ENCODE results near the gene NEIL1.
"Not testable (repeated sequence)": the region's sequence is repeated elsewhere in the genome, so short reads cannot be mapped to it uniquely, and the experiment has no call there.

The NEIL1 gene

GRCh38 chr15:75358771-75359536, 12.1 kb downstream of the NEIL1 start:
- DNase-seq = no peak

- no peak for DNase-seq
Measured at GRCh38 chr15:75359537-75360250, 12.9 kb downstream of the NEIL1 start.

GRCh38 chr15:75360391-75360790, 13.6 kb downstream of the NEIL1 start:
- no peak for DNase-seq

DNA sequence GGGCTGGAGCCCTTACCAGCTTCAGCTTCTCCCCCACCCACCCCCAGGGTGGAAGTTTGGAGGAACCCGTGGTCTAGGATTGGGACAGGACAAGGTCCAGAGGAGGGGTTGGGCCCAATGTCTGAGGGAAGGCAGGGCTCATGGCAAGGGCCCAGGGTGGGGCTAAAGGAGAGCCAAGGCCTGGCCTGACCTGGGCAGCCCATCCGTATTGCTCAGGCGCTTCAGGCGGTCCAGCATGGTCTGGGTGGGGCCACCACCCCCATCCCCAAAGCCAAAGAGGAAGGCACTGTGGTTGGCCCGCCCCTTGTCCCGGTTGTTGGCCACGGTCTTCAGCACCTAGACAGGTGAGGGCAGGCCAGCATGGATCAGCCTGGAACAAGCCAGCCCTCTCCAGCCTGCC, 14.0 kb downstream of the NEIL1 start:
- DNase-seq = no peak

DNA sequence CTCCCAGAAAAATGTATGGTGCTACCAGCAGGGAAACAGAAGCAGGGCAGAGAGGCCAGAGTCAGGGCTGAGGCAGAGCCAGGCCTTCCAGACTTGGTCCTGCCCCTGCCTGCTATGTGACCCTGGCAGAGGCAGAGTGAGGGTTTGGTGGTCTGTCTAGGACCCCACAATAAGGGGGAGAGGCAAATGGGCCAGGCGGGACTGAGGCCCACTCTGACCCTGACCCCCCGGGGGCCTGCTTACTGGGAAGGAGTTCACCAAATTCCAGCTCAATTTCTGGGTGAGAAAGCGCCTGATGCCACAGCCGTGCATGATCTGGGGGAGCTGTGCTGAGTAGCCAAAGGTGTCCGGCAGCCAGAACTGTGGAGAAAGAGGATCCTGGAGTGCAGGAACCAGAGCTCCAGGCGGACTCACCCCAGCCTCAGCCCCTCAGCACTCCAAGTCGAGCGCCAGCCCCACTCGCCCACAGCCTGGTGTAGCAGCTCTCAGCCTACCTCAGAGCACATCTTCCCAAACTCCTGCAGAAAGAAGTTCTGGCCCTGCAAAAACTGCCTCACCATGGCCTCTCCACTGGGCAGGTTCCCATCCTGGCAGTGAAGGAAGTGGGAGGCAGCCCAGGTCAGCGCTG, 14.6 kb downstream of the NEIL1 start:
- no peak for DNase-seq

- no peak for DNase-seq
Measured at GRCh38 chr15:75361989-75362641, 15.3 kb downstream of the NEIL1 start.

DNA sequence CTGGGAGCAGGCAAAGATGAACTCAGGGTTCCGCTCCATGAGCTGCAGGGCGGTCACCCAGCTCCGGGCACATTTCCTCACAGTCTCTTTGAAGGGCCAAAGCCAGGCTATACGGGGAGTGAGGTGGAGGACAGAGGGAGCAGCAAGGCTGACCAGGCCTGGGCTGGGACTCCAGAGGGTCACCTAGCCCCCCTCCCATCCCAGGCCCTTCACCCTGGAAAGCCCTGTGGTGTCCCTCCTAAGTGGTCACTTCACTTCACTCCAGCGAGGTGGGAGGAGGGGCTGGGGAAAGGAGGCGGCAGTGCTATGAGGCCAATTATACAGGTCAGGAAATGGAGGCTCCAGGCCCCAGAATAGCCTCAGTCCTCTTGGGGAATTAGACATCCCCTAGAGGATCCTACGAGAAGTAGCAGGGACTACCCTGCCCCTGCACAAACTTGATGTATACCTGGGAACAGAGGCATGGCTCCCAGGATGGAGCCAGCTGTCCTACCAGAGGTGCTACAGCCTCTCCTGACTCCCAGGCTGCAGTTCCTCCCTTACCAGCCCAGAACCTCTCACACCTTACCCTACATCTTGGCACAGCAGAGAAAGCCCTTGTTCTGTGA, 15.9 kb downstream of the NEIL1 start:
- DNase-seq = no peak

GRCh38 chr15:75363786-75364185, 16.9 kb downstream of the NEIL1 start:
- DNase-seq = no peak

DNA sequence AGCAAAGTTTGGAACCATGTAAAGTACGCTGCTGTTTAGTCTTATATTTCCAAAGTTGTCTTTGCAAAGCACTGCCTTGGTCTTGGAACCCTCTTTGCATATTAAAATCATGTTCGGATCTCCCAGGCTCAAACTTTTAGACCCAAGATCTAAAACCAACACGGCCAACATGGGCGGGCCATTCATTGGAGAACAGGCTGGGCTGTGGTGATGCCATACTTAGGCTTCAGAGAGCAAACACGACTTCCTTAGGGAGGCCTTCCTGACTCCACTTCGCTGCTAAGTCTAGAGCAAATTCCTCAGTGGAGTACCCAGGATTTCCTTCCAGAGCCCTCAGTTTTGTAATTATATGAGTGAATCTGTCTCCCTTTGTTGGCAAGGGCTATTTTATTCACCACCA, 18.0 kb downstream of the NEIL1 start:
- no peak for DNase-seq

DNA sequence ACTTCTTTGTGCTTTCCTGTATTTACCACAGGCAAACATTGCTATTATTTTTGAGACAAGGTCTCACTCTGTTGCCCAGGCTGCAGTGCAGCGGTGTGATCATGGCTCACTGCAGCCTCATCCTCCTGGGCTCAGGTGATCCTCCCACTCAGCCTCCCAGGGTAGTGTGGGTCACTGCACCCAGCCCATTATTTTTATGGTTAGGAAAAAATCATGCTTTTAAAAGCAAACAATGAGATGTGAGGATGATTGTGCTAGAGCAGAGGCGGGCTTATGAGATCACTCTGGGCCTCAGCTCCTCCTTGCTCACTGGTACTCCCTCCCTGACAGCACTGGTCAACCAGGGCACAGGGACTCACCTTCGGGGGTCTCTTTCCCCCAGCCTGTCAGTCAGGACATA, 19.3 kb downstream of the NEIL1 start:
- no peak for DNase-seq

DNA sequence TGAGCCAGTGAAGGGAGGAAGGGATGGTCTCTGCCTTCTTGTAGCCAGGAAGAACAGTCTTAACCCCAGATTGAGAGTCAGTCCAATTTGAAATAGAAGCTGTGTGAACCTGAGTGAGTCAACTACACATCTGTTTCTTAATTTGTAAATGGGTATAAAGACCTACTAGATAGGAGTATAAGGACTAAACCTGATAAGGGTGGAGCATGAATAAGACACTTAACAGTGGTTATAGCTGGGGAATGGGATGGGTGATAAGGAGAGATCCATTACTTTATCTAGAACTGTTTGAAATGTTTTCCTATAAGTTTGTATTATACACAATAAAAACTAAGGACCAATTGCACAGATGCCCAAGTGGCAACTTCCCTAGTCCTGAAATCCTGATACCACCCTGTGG, 20.2 kb downstream of the NEIL1 start:
- DNase-seq = no peak

DNA sequence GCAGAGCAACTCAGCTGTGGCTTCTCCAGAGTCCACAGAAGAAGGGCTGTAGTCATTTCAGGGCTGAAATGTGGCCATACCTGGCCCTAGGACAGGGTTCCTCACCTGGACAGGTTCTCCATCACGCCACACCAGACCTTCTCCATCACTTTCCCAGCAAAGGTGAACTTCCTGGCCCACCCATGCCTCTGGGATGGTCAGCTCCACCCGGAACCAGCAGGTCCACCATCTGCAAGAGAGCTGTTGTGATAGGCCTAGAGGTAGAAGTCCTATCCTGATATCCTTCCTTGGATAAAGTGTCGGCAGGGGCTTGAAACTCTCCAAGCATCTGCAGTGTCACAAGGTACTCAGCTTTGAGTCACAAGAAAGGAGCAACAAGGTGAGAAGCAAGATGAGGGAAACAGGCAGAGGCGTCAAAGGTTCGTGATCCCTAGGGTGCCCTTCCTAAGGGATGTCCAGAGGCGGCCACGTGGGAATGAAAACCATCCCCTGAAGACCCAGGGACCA, 20.6 kb downstream of the NEIL1 start:
- no peak for DNase-seq

DNA sequence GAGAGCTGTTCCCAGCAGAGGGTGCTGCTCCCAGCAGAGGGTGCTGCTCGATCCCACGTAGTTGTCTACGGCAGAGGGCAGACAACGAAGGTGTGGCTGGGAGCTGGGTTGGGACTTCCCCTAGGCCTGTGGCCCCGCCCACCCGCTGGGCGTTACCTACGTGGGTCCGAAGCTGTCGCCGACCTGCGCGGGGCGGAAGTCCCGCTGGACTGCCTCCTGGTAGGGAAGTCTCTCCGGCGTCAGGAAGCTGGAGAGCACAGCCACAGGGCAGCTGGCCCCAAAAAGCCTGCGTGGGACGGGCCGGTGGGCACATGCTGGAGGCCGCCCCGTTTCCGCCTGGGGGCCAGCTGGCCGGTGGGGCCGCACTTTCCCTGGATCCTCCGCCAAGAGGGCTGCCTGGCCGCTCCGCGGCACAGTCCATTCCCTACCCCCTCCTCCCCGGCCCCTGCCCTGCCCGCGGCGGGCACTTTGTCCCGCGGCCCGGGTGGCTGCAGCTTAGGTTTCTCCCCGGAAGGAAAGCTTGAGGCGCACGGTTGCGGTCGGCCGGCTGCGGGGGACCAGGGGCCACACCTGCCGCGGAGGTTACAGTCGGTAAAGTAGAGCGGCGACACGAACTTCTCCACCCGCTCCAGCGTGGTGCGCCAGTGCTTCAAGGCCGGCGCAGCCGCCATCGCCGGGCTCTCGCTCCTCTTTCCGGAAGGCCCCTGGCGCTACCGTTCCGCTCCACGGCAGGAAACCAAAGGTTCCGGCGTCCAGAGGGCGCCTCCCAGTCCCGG, 21.3 kb downstream of the NEIL1 start, which contains the start of gene MAN2C1:
Gene MAN2C1 (minus strand): TSS at position 695 of the 776 bp plus-strand sequence. CDS start 24 bp downstream, at position 671.
- DNase-seq = peak; percentile 68

GRCh38 chr15:75368689-75369239, 21.9 kb downstream of the NEIL1 start:
- no peak for DNase-seq

DNA sequence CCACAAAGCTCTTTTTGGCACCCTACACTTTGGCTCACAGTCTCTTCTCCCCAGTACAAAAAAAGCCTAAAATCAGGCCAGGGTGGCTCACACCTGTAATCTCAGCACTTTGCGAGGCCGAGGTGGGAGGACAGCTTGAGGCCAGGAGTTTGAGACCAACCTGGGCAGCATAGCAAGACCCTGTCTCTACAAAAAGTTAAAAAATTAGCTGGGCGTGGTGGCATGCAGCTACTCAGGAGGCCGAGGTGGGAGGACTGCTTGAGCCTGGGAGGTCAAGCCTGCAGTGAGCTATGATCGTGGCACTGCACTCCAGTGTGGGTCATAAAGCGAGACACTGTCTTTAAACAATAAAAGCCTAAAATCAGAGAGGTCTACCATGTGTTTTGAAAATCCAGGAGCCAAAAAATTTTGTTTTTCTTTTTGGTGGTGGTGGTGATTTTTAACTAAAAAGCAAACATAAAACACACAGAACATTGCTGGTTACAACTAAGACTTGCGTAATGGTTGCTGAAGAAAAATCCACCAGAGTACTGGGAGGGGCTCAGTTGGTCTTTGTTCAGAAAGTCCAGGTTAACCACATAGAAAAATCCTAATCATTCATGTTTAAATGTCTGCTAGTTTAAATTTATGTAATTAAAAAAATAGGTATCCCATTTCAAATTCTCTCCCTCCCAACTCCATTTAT, 23.2 kb downstream of the NEIL1 start:
- DNase-seq = no peak

DNA sequence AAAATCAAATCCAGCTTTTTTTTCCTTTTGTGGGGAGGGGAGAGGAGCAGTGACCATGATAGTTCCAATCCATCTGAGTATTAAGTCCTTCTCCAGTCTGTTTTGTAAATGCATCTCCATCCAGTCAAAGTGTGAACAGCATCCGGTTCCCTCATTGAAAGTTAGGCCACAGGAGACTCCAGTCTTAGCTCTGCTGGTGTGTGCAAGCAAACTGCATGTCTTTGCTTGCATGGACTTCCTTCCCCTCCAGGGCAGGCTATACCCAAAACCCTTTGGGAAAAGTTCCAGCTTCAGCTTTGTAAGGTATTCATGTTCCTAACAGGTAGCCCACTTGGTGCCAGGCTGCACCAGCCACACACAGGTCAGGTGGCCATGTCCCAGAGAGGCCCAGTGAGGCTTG, 24.6 kb downstream of the NEIL1 start:
- no peak for DNase-seq

- no peak for DNase-seq
Measured at GRCh38 chr15:75371901-75372688, 25.3 kb downstream of the NEIL1 start.

GRCh38 chr15:75380773-75381172, 33.9 kb downstream of the NEIL1 start:
- DNase-seq = no peak

- DNase-seq = not testable (repeated sequence)
Measured at GRCh38 chr15:75383986-75384385, 37.1 kb downstream of the NEIL1 start.

- DNase-seq = no peak
Measured at GRCh38 chr15:75389791-75390382, 43.0 kb downstream of the NEIL1 start.
